HG02610 (cell line): ENCODE results near the gene NCDN.

Experiments used
- ATAC-seq: cut with Tn5 transposase; IDR thresholded peaks from one replicate; pipeline ENCODE4 v1.9.1; 2021; ENCODE audit warnings: mild to moderate bottlenecking, moderate library complexity; ENCODE audit not compliant: unreplicated experiment

NCDN gene

DNA sequence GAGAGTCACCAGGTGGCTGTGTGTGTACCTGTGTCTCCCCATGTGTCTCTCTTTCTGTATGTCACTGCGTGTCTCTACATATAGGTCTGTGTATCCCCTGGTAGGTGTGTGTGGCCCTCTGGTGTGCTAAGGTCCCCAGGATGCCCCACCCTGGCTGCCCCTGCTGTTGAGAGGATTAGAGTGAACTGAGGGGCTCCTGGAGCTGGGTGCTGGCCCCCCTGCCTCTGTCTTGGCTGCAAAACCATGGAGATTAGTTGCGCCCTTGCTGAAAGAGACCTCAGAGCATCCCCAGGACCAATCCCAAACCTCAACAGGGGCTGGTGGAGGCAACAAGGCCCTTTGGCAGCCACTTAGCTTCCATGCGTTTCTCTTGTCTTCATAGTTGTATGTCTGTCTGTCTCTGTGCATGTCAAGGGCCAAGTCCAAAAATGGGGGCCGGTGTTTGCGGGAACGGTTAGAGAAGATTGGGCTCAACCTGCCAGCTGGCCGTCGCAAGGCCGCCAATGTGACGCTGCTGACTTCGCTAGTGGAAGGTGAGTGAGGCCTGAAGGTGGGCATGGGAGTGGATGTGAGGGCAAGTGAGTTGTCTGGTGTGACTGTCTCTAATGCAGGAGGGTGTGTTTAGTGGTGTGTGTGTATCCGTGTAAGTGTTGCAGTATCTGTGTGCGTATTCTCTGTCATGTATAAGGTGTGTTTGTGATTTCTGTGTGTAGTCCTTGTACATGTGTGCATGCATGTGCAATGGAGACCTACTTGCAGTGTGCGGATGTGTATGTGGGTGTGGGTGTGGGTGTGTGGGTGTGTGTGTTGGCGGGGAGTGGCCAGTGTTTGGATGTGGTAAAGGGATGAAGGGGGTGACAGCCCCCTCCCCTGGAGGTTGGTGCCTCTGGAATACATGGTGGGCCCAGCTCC, 32.2 kb downstream of the NCDN start:
- no peak for ATAC-seq

DNA sequence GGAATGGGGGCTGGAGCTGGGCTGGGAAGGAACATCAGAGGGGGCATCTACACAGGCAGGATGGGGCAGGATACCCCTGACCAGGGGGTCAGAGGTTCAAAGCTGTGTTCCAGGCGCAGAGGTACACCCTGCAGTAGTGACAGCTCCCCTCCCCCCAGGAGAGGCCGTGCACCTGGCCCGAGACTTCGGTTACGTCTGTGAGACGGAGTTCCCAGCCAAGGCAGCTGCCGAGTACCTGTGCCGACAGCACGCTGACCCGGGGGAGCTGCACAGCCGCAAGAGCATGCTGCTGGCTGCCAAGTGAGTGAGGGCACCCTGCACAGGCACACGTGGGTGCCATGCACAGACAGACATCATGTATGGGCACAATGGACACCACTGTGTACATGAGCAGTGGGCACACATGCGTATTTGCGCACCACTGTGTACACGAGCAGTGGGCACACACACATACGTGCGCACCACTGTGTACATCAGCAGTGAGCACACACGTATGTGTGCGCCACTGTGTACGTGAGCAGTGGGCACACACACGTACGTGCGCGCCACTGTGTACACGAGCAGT, 33.0 kb downstream of the NCDN start:
- no peak for ATAC-seq

DNA sequence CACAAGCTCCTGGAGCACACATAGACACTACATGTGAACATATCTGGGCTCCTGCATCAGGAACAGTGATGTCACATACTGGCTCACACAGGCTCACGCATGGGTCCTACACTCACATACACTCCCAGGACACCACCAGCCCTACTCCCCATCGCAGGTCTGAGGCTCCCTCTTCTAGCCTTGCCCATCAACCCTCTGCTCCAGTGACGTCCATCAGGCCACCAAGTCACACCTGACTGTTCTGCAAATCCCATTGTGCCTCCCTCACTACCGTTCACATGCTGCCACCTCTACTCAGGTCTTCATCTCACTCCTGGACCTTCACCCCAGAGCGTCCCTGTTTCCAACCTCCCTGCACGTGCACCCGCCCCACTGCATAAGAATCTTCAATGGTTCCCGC, 33.6 kb downstream of the NCDN start:
- no peak for ATAC-seq

DNA sequence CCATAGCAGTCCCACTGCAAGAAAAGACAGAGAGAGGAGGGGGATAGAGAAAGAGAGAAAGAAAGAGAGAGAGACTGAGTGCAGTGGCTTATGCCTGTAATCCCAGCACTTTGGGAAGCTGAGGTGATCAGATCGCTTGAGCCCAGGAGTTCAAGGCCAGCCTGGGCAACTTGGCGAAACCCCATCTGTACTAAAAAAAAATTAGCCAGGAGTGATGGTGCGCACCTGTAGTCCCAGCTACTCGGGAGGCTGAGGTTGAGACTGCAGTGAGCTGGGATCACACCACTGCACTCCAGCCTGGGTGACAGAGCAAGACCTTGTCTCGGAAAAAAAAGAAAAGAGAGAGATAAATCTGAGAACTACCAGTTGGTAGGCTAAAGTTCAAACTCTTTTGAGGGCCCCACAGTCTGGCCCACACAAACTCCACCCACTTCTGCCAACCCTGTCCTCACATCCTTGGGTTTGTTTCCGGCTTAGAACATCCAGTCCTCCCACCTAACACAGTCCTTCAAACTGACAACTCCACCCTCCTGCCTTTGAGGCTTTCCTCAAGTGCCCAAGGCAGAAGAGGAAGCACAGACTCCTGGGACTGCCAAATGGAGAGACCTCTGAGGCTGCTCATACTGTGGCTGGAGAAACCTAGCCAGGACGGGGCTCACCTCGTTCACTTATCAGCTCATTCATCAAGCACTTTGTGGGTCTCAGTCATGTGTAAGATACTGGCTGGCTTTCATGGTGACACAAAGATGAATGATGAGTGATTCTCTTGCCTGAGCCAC, 35.6 kb downstream of the NCDN start:
- no peak for ATAC-seq

DNA sequence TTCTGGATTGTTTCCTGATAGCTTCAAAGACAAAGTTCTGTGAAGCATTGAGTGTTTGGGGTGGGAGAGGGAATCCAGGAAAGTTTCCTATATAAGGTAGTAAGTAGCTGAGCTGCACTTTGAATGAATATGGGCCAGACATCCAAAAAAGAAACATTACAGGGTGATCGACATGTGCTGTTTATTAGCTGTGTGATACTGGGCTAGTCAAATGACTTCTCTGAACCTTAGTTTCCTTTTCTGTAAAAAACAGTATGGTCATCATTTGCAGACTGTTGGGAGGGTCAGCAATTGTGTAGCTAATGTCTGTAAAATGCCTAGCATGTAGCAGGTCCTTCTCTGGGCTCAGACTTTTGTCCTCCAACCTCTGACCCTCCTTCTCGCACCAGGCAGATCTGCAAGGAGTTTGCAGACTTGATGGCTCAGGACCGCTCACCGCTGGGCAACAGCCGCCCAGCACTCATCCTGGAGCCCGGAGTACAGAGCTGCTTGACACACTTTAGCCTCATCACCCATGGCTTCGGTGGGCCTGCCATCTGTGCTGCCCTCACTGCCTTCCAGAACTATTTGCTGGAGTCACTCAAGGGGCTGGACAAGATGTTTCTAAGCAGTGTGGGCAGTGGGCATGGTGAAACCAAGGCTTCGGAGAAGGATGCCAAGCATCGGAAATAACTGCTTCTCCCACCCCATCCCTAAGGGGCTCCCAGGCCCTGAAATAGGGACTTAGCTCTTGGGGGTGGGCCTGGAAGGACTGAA, 36.6 kb downstream of the NCDN start:
- no peak for ATAC-seq

DNA sequence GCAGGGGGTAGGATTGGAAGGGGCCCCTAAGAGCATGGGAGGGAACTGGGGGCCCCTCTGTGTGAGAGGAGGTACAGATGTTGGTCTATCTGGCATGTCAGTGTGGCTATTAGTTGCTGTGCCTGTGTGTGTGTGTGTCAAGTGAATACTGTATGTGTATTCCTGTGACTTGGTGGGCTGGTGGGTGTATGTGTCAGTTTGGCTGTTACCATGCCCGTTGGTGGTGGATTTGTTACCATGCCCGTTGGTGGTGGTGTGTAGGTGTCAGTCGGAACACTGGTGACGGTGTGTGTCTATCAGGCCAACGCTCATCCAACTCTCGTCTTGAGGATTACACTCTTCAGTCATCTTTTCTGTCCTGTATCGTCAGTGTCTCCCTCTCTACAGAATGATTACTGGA, 38.1 kb downstream of the NCDN start:
- ATAC-seq: no peak

DNA sequence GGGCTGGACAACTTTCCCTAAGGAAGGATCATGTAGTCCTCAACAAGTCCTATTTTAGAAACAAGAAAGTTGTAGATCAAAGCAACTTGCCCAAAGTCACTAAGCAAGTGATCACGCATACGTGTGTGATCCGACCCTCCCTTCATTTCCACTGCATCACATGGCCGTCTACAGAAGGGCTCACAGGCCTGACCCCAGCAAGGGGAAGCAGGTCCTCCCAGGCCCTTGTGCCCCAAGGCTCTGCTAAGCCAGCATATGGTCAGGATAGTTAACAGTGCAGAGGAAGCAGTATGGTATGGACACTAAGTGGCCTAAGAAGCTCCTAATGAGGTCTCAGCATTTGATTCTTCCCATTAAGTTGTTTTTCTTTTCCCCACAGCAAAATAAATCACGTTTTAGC, 40.3 kb downstream of the NCDN start:
- ATAC-seq: no peak

DNA sequence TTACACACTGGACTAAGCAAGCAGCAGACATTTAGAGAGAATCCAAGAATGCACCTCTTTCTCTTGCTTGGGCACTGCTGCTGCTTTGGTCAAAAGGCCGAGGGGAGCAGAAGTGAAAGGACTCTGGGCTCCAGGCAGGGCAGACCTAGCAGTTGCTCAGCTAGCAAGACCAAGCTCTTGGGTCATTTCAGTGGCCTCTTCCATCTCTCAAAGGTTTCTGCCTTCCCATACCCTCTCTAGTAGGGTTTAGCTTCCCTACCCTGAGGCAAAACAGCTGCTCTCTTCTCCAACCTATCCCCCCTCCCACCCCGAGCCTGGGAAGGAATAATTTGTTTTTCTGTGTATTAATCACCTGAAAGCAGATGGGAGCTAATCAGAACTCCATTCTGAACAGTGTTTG, 41.3 kb downstream of the NCDN start:
- ATAC-seq: no peak

DNA sequence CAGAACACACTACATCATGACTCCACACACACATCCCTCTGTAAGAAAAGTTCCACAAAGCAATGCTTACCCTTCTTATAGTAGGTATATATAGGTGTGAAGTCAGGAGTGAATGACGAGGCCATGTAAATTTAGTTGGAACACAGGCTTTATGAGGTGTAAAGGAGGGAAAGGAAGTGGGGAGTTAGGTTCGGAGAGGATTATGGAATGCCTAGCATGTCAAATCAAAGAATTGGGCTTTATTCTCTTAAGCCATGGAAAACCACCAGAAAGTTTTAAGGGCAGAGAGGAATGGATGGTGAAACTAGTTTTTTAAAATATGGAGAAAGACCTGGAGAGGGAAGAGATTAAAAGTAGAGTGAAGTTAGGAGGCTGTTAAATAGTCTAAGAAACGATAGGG, 41.8 kb downstream of the NCDN start:
- ATAC-seq: no peak

DNA sequence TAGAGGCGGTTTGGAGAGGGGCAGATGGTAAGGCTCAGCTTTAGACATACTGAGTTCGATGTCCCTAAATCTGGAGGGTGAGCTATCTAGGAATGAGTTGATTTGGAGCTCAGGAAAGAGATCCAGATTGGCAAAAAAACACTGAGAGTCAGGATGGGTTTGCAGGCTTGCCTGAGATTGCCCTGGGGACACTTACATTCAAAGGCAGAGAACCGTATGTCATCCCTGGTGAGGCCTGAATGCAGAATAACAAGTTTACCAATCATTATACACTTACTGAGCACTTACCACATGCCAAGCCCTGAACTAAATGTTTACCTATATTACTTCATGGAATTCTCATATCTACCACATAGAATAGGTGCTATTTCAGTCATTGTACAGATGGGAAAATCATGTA, 43.0 kb downstream of the NCDN start:
- ATAC-seq: no peak

DNA sequence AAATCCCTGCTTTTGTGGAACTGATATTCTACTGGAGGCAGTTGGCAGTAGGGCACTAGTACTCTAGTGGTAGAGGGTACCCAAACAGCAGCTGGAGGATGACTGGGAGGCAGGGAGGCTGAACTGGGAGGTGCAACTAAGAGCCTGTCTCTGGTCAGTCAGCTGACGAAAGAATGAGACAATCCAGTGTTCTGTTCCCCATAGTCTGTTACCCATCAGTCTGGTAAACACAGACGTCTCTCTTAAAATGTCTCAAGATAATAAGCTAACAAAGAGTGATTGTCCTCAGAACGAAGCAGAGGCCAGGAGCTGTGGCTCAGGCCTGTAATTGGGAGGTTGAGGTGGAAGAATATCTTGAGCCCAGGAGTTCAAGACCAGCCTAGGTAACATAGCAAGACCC, 45.9 kb downstream of the NCDN start:
- no peak for ATAC-seq

DNA sequence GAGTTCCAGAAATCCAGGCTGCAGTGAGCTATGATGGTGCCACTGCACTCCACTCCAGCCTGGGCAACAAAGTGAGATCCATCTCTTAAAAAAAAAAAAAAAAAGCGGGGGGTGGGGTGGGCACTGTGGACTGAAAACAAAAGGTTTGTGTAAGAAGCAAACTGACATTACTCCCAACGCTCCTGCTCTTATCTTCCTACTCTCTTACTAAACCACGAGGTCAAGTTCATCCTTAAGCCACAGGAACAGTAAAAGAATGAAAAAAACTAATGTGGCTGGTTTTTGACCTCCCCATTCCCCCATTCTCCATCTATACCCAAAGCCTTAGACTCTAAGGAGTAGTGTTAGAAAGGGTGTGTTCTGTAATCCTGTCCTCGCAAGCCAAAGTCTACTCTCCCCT, 46.3 kb downstream of the NCDN start:
- no peak for ATAC-seq

DNA sequence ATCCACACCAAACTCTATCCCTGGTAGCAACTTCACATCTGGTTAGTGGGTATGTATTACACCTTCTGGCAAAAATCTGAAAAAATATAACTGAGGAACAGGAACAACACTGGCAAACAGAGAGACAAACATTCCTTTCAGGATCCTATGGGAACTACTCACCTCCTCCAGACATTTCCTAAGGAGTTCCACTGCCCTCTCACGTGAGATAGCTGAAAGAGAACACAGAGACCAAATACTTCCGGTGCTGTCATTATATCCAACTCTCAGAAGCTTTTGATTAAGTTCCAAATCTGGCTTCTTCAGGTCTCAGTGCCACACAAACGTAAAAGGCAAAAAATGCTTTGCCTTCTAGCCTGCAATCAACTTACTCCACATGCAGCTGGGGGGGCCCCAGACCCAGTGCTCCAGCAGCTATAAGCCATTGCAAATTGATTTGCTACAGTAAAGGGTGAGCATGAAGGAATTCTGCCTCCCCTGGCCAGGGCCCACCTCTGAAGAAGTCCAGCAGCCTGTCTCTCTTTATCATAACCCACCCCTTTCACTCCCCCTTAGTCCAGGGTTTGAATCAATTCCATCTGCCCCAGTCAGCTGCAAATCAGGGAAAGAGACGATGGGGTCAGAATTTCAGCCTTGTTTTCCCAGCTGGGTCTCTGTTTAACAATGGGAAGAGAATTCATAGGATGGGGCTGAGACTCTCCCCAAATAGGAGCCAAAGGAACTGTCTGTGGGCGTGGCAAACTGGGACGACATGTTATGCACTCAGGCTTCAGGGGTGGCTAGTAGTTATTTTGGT, 47.7 kb downstream of the NCDN start:
- ATAC-seq: no peak

DNA sequence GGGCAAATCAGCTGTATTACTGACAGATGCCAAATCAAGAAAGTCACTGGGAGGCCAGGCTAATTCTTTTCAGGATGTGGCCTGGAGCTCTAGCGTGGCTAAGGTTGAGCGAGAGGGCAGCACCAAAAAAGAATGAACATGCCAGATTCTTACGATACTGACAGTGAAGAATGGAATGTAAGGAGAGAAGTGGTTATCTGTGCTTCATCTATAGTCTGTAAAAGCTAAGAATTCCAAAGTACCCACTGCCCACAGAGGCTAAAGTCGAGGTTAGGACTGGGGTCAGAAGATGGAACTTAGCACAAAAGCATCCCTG, 48.2 kb downstream of the NCDN start:
- no peak for ATAC-seq

DNA sequence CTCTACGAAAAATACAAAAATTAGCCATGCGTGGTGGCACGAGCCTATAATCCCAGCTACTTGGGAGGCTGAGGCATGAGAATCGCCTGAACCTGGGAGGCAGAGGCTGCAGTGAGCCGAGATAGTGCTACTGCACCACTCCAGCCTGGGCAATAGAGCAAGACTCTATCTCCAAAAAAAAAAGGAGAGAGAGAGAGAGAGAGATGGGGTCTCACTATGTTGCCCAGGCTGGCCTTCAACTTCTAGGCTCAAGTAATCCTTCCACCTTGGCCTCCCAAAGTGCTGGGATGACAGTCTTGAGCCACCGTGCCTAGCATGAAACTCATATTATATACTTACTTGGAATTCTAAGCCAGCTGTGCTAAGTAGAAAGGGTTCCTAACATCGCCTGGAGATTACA, 54.1 kb downstream of the NCDN start:
- no peak for ATAC-seq

DNA sequence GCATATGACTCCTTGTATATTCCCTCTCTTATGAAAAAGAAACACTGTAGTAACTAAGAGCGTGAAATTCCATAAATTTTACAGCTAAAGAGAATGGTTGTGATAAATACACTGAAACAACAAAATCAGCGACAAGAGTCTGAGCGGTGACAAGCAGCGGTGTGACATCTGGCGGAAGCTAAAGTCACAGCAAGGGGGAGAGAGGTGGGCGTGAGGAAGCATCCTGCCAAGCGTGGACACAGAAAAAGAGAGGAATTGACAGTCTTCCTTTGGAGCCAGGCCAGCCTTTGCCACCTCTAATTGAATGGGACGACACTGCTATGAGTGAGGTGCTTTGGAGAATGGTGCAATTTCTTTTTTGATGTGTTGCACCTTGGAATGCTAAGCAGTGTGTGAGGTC, 57.8 kb downstream of the NCDN start:
- ATAC-seq: no peak
